Skeletal muscle tissue (tissue), 4 donors: ENCODE results near the gene SORBS1. TPM values are rescaled to one million over a fixed set of nuclear protein-coding genes. Genes with fewer than 3 reads are reported as not detected.

Source experiments
- H3K27ac ChIP-seq: one replicate; pipeline ENCODE4 v1.7.0; 2013; ENCODE audit warnings: mild to moderate bottlenecking, low read depth, low read length, inconsistent platforms
- H3K27me3 ChIP-seq, 3 donors: one replicate each; pipeline ENCODE4 v1.7.0; 2013; ENCODE audit warnings: low read length in 3 of 3; ENCODE audit not compliant: control insufficient read depth in 3 of 3, insufficient read depth in 3 of 3
- H3K36me3 ChIP-seq, 3 donors: one replicate each; pipeline ENCODE4 v1.7.0; 2013; ENCODE audit warnings: low read length in 3 of 3; ENCODE audit not compliant: control insufficient read depth in 3 of 3, insufficient read depth in 3 of 3
- H3K4me1 ChIP-seq, 3 donors: one replicate each; pipeline ENCODE4 v1.7.0; 2013; ENCODE audit warnings: low read length in 3 of 3, mild to moderate bottlenecking in 3 of 3; ENCODE audit not compliant: control insufficient read depth in 3 of 3, insufficient read depth in 3 of 3
- H3K4me3 ChIP-seq, 3 donors: one replicate each; pipeline ENCODE4 v1.7.0; 2013; ENCODE audit warnings: low read length in 3 of 3
- H3K9ac ChIP-seq, 3 donors: one replicate each; pipeline ENCODE4 v1.7.0; 2013; ENCODE audit warnings: low read length in 3 of 3, mild to moderate bottlenecking in 3 of 3, moderate library complexity in 2 of 3, low read depth in 1 of 3
- H3K9me3 ChIP-seq, 3 donors: one replicate each; pipeline ENCODE4 v1.7.0; 2013; ENCODE audit warnings: low read length in 3 of 3; ENCODE audit not compliant: control insufficient read depth in 3 of 3
- total RNA-seq: library from RNA; depleted of rRNA; stranded (reverse); fragments of >200 nt; gene quantifications from one replicate; pipeline ENCODE4 v1.2.3, GENCODE V29; 2014
- donor health status: Osteomylitis.

Gene SORBS1
- total RNA-seq, 1 donor from 2014 or later, result 66.8 TPM

DNA sequence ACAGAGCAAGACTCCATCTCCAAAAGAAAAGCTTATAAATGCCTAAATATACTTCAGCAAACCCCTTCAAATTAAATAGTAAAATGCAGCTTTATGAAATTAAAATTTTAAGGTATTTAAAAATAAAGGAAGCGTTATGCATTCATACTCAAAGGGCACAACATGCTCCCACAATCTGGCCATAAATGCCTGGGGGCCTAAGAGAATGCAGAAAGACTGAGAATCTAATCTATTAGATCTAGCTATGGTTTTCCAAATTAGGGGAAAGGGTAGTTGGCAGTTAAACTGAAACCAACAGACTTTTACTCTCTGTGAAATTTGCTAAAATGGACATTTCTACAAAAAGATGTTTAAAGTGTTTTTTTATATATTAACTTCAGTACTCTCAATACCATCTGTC, 40.6 kb downstream of the SORBS1 start:
- H3K4me3 ChIP-seq, result no peak overlapping the region
- H3K27ac ChIP-seq, result no peak overlapping the region
- no peak overlapping the region for H3K9ac ChIP-seq
- H3K9me3 ChIP-seq, result no peaks in the 10 kb centered on the region
- peaks cover 39 to 76% (median 49%) of the 10 kb centered on the region in 3 donors for H3K4me1 ChIP-seq
- no peaks in the 10 kb centered on the region for H3K27me3 ChIP-seq
- no peaks in the 10 kb centered on the region for H3K36me3 ChIP-seq

DNA sequence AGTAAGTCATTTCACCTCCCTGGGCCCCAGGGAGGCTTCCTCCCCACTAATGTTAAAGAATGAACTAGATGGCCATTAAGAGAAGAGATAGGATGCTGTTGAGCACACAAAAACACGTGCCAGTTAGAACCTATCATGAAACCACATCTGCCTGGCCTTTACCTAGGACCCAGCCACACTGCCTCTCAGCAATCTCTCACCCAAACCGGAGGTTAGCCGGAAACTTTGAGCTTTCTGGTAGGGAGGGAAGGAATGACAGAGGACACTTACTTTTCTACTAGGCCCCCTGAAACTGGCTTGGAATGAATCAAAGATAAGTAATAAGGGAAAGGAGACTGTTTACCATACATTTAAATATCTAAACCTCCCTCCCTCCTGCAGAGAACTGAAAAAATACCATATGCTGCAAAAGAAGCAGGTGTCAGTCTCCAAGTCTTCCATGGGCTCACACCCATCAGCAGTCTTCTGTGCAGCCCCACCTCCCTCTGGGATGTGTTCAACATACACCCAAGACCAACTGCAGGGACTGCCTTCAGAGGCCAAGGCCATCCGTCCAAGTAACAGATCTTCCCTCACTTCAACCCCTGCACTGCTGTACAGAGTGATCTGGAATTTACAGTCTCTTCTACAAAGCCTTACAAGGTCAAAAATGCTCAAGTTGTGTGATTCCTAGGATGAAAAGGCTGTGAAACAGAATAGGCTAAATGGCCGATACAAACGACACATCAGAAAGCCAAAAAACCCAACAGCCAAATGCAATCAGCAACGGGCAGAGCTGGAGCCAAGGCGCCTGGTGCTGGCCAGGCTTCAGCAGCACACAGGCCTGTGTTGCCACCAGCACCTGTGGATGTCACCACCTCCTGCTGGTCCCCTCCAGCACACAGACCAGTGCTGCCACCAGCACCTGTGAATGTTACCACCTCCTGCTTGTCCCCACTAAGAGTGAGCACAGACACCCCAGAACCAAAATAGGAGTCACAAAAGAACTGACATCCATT, 42.4 kb downstream of the SORBS1 start:
- Histone ChIP-seq H3K9ac (peak overlapping the region in 2 of 3 donors; percentile 28 to 47), H3K4me3 (peak overlapping the region in 1 of 3 donors; percentile 13), H3K4me1 (peaks cover 39 to 76% (median 47%) of the 10 kb centered on the region in 3 donors), H3K27ac (peak overlapping the region; percentile 53), H3K9me3 (no peaks in the 10 kb centered on the region), H3K36me3 (no peaks in the 10 kb centered on the region), H3K27me3 (no peaks in the 10 kb centered on the region)

DNA sequence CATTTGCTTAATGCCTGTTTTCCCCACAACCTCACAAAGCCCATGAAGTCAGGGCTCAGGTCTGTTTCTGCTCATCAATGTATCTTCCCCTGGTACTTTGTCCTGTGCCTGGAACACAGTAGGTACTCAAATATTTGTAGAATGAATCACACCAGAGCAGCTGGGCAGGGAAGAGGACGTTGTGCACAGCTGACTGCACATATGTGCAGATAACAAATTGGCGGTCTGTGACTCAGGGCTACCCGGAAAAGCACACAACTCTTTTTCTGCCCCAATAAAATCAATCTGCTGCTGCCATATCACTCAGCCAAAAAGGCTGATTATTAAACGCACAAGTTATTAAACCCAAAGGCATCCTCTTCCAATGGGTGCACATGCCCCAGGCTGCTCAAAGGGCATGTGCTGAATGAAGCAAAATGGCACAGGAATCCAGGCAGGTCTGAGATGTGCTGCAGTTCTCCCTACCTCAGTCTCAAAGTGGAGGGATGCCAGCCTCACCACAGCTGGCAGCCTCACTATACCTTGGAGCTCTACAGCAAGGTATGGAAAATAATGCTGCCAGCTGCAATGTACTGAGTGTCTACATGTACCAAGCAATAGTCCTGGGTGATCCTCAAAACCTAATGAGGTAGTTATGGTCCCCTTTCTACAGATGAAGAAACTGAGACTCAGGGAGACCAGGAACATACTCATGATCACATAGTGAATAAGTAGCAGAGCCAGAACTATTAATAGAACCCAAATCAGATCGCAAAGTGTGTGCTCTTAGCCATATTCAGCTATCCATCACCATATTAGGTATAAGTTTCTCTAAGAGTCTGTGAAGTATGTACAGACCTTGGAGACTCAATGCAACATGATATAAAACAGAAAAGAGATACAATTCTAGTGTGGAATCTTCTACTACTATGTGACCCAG, 43.4 kb downstream of the SORBS1 start:
- peaks cover 45 to 77% (median 57%) of the 10 kb centered on the region in 3 donors for H3K4me1 ChIP-seq

DNA sequence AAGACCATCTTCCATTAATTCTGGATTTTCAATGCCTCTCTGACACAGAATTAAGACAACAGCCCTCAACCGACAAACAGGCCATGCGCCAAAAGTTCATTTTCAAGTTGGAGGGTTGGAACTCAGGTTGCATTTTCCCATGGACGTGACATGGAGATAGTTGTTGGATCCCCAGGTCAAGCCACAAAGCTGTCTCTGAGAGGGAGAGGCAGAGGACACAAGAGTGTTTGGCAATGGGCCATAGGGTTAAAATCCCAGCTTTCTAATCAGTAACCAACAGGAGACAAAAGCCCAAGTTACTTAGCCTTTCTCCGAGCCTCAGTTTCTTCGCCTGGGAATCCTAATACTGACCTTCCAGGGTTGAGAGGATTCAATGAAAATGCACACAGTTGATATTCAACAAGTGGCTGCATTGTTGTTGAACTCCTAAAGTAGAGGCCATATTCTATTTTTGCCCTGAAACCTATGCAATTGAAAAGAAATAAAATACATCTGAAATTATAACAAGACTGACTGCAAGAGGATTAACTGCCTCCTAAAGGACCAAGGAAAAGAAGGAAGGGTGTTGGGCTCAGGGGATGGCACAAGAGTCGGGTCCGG, 44.3 kb downstream of the SORBS1 start:
- H3K27ac ChIP-seq, result no peak overlapping the region
- H3K27me3 ChIP-seq, result no peaks in the 10 kb centered on the region
- no peaks in the 10 kb centered on the region for H3K36me3 ChIP-seq
- peaks cover 47 to 80% (median 59%) of the 10 kb centered on the region in 3 donors for H3K4me1 ChIP-seq
- H3K9me3 ChIP-seq, result no peaks in the 10 kb centered on the region
- H3K9ac ChIP-seq, result no peak overlapping the region
- no peak overlapping the region for H3K4me3 ChIP-seq

More for the DNA sequence above, 43.4 kb downstream of the SORBS1 start:
- Histone ChIP-seq H3K9me3 (no peaks in the 10 kb centered on the region), H3K36me3 (no peaks in the 10 kb centered on the region), H3K27ac (peak overlapping the region; percentile 53), H3K9ac (no peak overlapping the region), H3K4me3 (no peak overlapping the region), H3K27me3 (no peaks in the 10 kb centered on the region)

DNA sequence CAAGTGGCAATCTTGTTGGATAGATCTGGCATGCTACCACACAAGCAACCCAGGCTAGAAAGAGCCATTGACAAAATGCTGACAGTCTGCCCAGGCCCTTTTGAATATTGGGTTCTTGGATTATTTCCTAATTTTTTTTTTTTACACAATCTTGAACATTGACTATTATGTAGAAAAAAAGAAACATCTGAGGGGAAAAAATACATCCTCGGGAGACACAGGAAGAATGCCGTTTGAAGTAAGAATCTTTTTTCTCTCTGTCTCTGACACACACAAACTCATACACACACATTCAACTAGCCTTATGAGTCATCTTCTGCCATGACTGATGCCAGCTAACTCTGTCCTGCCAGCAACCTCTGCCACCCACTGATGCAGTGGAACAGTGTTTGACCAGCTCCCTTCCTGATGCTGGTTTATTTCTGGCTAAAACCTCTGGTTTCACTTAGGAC, 47.2 kb downstream of the SORBS1 start:
- H3K4me1 ChIP-seq, result peaks cover 49 to 82% (median 57%) of the 10 kb centered on the region in 3 donors
- no peak overlapping the region for H3K4me3 ChIP-seq
- H3K27ac ChIP-seq, result peak overlapping the region; percentile 73
- no peaks in the 10 kb centered on the region for H3K27me3 ChIP-seq
- H3K36me3 ChIP-seq, result no peaks in the 10 kb centered on the region
- H3K9me3 ChIP-seq, result no peaks in the 10 kb centered on the region
- H3K9ac ChIP-seq, result no peak overlapping the region

DNA sequence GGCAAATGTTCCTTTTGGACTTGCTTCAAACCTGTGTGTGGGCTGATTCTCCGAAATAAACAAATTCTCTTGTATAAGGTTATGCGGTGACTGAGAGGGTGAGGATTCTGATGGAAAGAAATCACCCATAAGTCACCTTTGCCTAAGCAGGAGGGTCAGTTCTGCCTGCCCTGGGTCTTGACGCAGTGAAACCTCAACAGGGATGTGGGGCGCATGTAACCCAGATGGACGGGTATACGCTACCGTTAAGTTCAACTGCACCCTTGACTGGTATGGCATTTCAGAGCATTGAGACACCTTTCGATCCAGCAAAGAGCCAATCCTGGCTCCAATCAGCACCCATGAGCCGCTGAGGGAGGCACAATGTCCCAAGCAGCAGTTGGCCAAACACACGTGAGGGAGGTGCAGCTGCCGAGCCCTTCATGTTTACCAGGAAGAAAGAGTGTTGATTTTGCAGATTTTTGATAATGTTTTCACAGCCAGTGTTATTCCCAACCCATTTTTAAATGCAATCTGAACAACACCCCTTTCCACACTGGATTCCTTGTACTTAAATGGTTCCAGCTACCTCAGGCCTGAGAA, 48.1 kb downstream of the SORBS1 start:
- Histone ChIP-seq H3K9ac (peak overlapping the region in 1 of 3 donors; percentile 12), H3K27me3 (no peaks in the 10 kb centered on the region), H3K4me1 (peaks cover 46 to 82% (median 53%) of the 10 kb centered on the region in 3 donors), H3K4me3 (peak overlapping the region in 1 of 3 donors; percentile 4), H3K36me3 (no peaks in the 10 kb centered on the region), H3K27ac (peak overlapping the region; percentile 73), H3K9me3 (no peaks in the 10 kb centered on the region)

DNA sequence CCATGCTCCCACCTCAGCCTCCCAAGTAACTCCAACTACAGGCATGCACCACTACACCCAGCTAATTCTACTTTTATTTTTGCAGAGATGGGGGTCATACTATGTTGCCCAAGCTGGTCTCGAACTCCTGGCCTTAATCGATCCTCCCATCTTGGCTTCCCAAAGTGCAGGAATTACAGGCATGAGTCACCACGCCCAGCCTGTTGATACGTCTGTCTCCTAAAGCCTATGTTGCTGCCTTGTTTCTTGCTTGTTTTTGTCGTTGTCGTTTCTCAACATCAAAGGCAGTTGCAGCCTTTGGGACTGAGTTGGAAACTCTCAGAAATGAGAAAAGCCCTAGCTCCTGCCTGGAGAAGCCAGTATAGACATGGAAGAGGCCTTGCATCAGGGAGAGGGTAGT, 49.9 kb downstream of the SORBS1 start:
- peaks cover 37 to 68% (median 41%) of the 10 kb centered on the region in 3 donors for H3K4me1 ChIP-seq
- H3K27ac ChIP-seq, result no peak overlapping the region
- H3K36me3 ChIP-seq, result no peaks in the 10 kb centered on the region
- no peak overlapping the region for H3K4me3 ChIP-seq
- H3K9ac ChIP-seq, result no peak overlapping the region
- H3K27me3 ChIP-seq, result no peaks in the 10 kb centered on the region
- no peaks in the 10 kb centered on the region for H3K9me3 ChIP-seq

DNA sequence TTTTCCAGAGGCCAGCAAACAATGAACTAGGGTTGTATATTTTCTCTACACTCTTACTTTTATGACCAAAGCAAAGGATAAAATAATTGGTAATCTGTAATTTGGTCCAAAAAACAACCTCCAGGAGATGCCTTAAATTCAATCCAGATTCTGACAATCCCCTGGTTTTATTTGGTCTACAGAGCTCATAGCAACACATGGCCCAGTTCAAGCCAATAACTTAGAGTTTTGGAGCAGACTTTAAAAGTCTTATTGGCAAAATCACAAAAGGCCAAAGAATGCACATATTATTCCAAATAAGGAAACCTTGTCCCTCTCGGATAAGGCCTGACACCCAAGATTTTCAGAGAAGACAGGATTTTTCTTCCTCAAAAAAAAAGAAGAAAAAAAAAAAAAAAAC, 51.9 kb downstream of the SORBS1 start:
- no peaks in the 10 kb centered on the region for H3K36me3 ChIP-seq
- peak overlapping the region; percentile 60 for H3K27ac ChIP-seq
- H3K4me1 ChIP-seq, result peaks cover 31 to 56% (median 37%) of the 10 kb centered on the region in 3 donors
- H3K27me3 ChIP-seq, result no peaks in the 10 kb centered on the region
- H3K9ac ChIP-seq, result no peak overlapping the region
- no peaks in the 10 kb centered on the region for H3K9me3 ChIP-seq
- no peak overlapping the region for H3K4me3 ChIP-seq

DNA sequence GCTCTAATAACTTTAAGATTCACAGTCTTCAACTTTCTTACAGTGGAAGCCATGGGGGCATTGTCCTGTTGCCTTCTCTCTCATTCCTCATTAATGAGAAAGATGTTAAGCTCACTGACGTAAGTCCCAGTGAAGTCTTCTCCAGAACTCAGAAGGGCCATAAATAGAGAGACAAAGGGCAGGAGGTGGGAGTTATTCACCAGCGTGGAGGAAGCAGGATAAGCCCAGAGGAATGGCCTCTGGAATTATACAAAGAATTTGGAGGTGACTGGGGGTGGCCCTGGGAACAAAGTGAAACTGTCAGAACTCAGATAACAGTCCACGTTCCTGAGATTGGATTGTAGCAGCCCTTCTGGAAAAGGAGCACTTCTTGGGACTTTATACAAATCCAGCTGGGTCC, 52.4 kb downstream of the SORBS1 start:
- peaks cover 33 to 56% (median 34%) of the 10 kb centered on the region in 3 donors for H3K4me1 ChIP-seq
- H3K9ac ChIP-seq, result no peak overlapping the region

More for the DNA sequence above, 52.4 kb downstream of the SORBS1 start:
- H3K36me3 ChIP-seq, result no peaks in the 10 kb centered on the region
- peak overlapping the region in 2 of 3 donors; percentile 4 to 16 for H3K4me3 ChIP-seq
- no peaks in the 10 kb centered on the region for H3K9me3 ChIP-seq
- no peaks in the 10 kb centered on the region for H3K27me3 ChIP-seq
- H3K27ac ChIP-seq, result peak overlapping the region; percentile 60
